ENCODE measurements around the gene OR51I1. TPM values are rescaled to one million over a fixed set of nuclear protein-coding genes. Genes with fewer than 3 reads are reported as not detected.

OR51I1 gene
- total and polyA plus RNA-seq, 12 donors = 0.34 to 0.94 (median 0.61) TPM; not detected in 9

- Histone ChIP-seq H3K4me1 (replicated peaks in 1 of 2) (no peaks in the 10 kb centered on the region), H3K4me3 (no peak overlapping the region), H3K27me3 (no peaks in the 10 kb centered on the region), H3K36me3 (replicated peaks in 1 of 2) (no peaks in the 10 kb centered on the region), H3K9me3 (replicated peaks in 1 of 3) (no peaks in the 10 kb centered on the region), H3K27ac (no peak overlapping the region)
- 67 to 78% (median 68%) methylated on average over 3 of the region's 3 CpGs for WGBS, 4 donors
- no peak for TF ChIP-seq CTCF (IDR thresholded peaks at IDR 0.05)
- no peak for TF ChIP-seq POLR2A (IDR thresholded peaks at IDR 0.05)
- no peak for DNase-seq
- intact Hi-C loops (cut with DNase I) = no loop called here
These were observed 18.2 kb downstream of the OR51I1 start for GRCh38 chr11:5423131-5423530.

GRCh38 chr11:5421811-5422210, 19.5 kb downstream of the OR51I1 start, which contains the start of gene OR51Q1:
Gene OR51Q1, plus strand, starts transcription at chr11:5422111. Its CDS starts 90 bp downstream, at chr11:5422201.
- intact Hi-C loops (cut with DNase I) = no loop called here
- no peak within 1 kb of the TSS for H3K4me3 ChIP-seq
- no peaks in the 10 kb centered on the region for H3K36me3 ChIP-seq (replicated peaks in 1 of 2)
- TF ChIP-seq POLR2A (IDR thresholded peaks at IDR 0.05) = no peak
- no peak for TF ChIP-seq CTCF (IDR thresholded peaks at IDR 0.05)
- H3K27me3 ChIP-seq = no peaks in the 10 kb centered on the region
- 67 to 84% (median 80%) methylated on average over 1 of the region's 1 CpG for WGBS, 4 donors
- H3K9me3 ChIP-seq (replicated peaks in 1 of 3) = no peaks in the 10 kb centered on the region
- H3K27ac ChIP-seq = no peak within 1 kb of the TSS
- H3K4me1 ChIP-seq (replicated peaks in 1 of 2) = no peaks in the 10 kb centered on the region
- DNase-seq = no peak

DNA sequence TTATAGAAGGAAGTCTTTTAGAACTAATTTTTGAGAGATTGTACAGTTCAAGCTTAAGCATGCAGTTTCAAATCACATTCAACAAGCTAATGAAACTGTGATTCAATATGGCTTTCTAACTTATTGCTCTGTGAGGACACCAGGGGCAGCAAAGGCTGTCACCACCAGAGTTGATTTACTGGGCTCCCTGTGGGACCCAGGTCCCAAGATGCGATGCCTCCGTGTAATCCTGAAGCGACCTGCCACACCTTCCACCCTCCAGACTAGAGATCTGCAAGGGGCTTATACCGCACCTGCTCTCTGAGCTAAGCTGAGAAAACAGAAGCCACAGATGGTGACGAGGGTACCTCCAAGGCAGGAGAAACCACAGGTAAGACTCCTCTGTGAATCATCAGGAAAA, 20.3 kb downstream of the OR51I1 start:
- H3K27ac ChIP-seq = no peak overlapping the region

GRCh38 chr11:5405173-5405572, 36.1 kb downstream of the OR51I1 start:
- Histone ChIP-seq H3K4me3 (no peak overlapping the region), H3K4me1 (replicated peaks in 1 of 2) (no peaks in the 10 kb centered on the region), H3K27ac (no peak overlapping the region), H3K27me3 (no peaks in the 10 kb centered on the region), H3K9me3 (replicated peaks in 1 of 3) (no peaks in the 10 kb centered on the region), H3K36me3 (replicated peaks in 1 of 2) (no peaks in the 10 kb centered on the region)
- DNase-seq = no peak
- intact Hi-C loops (cut with DNase I) = no loop called here
- TF ChIP-seq POLR2A (IDR thresholded peaks at IDR 0.05) = no peak
- TF ChIP-seq CTCF (IDR thresholded peaks at IDR 0.05) = no peak

More for the DNA sequence above, 20.3 kb downstream of the OR51I1 start:
- Histone ChIP-seq H3K4me1 (replicated peaks in 1 of 2) (no peaks in the 10 kb centered on the region), H3K9me3 (replicated peaks in 1 of 3) (no peaks in the 10 kb centered on the region), H3K36me3 (replicated peaks in 1 of 2) (no peaks in the 10 kb centered on the region), H3K27me3 (no peaks in the 10 kb centered on the region), H3K4me3 (no peak overlapping the region)
- no peak for DNase-seq
- WGBS, 4 donors = 56 to 62% (median 58%) methylated on average over 5 of the region's 5 CpGs
- no peak for TF ChIP-seq POLR2A (IDR thresholded peaks at IDR 0.05)
- no peak for TF ChIP-seq CTCF (IDR thresholded peaks at IDR 0.05)
- intact Hi-C loops (cut with DNase I) = no loop called here

All from adrenal gland (tissue), 12 donors.